Middle frontal gyrus (tissue), 1 donor: ENCODE results near the gene ROR1.

ENCODE experiments used
- DNase-seq: peaks from one replicate; pipeline ENCODE4 v3.0.0-alpha.2; 2015; ENCODE audit warnings: low spot score; ENCODE audit errors: extremely low spot score

The ROR1 gene

DNA sequence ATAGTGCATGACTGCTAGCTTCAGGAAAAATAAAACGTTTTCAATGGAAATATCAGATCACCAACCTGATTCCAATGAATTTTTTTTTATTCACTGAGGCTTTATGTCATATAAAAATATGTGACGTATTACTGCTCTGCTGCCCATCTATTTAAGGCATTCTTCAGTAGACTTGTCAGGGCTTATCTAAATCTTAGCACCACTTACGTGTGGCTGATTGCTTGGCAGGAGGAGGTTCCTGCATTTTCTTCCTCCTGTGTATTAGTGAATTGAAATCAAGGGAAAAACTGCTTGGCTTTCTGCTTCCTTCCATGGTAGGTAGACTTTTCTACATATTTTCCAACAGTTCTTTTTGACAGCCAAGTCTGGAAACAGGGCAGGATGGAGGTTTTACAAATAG, 80.3 kb downstream of the ROR1 start:
- DNase-seq = no peak

DNA sequence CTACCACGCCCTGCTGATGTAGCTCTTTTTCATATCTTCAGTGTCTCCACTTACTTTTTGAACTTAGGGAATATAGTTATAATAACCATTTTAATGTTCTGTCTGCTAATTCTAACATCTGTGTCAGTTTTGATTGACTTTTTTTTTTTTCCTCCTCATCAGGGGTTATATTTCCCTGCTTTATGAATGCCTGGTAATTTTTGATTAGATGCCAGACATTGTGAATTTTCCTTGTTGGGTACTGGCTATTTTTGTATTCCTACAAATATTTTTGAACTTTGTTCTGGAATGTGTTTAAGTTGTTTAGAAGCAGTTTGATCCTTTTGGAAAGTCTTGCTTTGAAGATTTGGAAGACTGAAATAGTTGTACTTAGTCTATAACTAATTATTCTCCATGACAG, 82.1 kb downstream of the ROR1 start:
- no peak for DNase-seq

DNA sequence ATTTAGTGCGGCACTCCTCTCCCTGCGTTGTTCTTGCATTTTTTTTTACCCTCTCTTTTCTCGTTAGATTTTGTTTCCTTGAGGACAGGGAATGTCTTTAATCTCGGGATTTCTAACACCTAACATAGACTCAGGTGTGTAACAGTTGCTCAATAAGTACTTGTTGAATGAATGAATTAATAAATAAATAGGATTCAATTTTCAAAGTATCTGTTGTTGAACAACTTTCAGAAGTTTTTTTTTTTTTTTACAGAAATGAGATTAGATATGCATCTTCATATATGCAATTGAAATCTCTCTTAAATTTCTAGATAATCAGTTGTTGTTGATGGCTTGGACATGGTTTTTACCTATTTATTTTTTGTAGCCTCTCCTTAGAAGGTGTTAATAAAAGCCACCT, 83.1 kb downstream of the ROR1 start:
- no peak for DNase-seq

- DNase-seq = no peak
Measured at GRCh38 chr1:63857478-63857877, 83.7 kb downstream of the ROR1 start.

DNA sequence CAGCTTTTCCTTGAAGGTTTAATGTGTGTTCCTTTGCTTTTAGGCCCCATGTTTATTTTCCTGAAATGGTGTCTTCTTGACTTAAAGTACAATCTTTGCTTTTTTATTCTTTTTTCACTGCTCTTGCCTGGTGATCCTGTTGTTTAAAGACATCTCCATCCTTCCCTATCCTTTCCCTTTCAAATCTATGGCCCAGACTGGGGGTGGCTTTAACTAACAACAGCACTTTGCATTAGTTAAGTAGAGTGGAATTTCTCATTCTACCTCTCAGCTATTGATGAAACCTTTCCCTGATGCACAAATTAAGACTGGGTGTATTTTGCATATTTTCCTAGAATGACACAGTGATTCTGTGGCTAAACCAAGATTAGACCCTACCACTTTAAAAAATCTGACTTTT, 84.3 kb downstream of the ROR1 start:
- no peak for DNase-seq

DNA sequence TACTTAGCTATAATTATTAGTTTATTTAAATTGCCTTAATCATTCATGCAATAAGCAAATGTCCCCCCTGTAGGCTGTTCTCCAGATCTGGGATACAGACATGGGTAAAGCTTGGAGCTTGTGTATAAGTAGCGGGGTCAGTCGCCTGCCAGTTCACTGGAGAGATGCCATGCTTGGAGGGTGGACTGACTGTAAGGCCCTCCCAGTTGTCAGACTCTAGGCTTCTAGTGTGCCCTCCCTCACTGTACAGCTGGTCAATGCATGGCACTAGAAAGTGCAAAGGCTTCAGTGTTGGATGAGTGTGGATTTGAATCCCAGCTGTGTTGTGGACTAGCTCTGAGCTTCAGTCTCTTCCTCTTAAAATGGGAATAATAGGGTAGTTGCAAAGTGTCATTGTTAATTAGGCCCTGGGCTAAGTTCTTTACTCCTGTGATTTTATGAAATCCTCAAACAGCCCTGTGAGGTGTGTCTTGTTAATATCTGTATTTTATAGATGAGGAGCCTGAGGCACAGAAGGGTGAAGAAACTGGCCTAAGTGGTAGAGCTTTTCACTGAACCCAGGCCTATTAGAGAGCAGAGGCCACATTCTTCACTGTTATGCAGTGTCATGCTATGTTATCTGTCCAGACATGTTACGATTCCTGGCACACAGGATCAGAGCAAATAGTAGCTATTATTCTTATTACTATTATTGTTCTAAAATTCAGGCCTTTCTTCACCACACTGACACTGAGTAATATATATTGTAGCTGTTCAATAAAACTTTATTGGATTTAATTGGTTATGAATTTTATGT, 85.9 kb downstream of the ROR1 start:
- no peak for DNase-seq

- no peak for DNase-seq
Measured at GRCh38 chr1:63861052-63861691, 87.4 kb downstream of the ROR1 start.

- no peak for DNase-seq
Measured at GRCh38 chr1:63863145-63863544, 89.3 kb downstream of the ROR1 start.

- DNase-seq = no peak
Measured at GRCh38 chr1:63864224-63864641, 90.4 kb downstream of the ROR1 start.

- no peak for DNase-seq
Measured at GRCh38 chr1:63865561-63865960, 91.7 kb downstream of the ROR1 start.

GRCh38 chr1:63866084-63866483, 92.3 kb downstream of the ROR1 start:
- DNase-seq = no peak

GRCh38 chr1:63867429-63868176, 93.8 kb downstream of the ROR1 start:
- no peak for DNase-seq

DNA sequence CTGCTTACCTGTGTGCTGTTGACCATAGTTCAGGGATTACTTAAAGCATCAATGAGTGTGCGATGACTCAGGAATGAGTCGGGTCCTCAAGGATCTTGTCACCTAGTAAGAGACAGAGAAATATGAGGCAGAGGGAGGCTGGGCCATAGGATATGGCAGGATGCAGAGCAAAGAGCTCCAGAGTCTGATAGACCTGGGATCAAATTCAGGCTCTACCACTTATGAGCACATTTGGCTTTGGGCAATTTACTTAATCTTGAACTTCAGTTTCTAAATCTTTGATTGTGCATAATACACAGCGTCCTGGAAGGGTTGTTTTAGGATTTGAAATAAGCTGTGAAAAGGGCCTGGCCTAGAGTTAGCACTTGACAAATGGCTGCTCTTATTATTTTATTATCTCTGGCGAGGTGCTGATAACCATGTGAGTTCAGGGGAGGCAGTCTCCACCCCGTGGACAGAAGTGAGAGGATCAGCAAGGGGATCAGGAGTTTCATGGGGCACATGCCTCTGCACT, 94.5 kb downstream of the ROR1 start:
- DNase-seq = no peak

DNA sequence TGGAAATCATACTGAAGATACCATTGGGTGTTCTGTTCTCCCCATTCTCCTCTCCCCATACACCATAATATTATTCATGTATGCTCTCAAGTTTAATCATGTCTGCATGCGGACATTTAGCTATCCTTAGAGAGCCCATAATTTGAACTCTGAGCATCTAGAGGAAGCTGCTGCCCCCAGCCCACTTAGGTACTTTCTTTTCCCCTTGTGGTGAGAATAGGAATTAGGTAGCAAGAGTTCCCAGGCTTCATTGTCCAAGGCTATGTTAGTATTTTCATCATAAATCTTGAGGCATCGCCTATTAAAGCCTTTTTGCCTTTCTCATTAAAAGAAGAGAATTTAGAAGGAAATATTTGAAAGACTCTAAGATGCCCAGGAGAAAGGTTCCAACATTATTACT, 96.3 kb downstream of the ROR1 start:
- DNase-seq = no peak

GRCh38 chr1:63871463-63871862, 97.6 kb downstream of the ROR1 start:
- DNase-seq = no peak

GRCh38 chr1:63873751-63874150, 99.9 kb downstream of the ROR1 start:
- no peak for DNase-seq

DNA sequence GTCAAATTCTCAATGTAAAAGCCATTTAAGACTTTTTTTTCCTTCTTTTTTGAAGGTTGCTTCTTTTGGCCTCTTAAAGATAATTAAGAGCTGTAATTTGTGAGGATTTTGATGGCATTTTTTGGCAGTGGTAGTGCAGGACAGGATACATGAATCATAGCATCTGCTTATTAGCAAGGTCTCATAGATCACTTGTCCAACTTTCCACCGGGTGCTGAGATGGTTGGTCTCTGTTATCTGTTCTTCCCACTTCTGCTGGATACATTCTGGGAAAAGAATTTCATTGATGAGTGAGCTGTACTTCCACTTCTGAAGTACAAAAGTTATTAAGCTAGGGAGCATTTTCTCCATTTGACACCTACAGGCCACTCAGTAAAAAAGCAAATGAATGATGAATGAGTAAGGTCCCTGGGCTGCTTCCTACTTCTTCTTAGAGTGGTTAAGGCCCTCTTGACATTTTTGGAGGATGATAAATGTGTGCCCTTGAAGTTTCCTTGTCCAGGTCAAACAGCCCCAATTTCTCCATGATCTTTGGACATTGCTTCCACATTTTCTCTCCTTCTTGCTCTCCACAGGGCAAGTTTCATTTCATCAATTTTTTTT, 100.6 kb downstream of the ROR1 start:
- no peak for DNase-seq

DNA sequence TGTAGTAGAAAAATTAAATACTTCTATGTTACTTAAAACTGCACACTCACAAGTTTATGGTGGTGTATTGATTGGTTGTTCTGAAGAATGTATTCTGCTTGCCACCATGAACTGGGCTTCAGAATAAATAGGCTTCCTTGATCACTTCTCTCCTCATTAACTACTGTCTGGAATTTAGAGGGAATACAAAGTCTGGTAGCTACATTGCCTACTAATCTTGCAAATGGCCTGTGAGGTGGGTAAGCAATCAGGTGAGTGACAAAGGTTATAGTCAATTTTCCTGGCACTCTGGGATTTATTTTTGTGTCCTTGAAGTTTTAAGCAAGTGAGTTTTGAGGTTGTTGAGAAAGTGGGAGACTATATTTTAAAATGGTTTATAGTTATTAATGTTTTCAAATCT, 101.8 kb downstream of the ROR1 start:
- no peak for DNase-seq

DNA sequence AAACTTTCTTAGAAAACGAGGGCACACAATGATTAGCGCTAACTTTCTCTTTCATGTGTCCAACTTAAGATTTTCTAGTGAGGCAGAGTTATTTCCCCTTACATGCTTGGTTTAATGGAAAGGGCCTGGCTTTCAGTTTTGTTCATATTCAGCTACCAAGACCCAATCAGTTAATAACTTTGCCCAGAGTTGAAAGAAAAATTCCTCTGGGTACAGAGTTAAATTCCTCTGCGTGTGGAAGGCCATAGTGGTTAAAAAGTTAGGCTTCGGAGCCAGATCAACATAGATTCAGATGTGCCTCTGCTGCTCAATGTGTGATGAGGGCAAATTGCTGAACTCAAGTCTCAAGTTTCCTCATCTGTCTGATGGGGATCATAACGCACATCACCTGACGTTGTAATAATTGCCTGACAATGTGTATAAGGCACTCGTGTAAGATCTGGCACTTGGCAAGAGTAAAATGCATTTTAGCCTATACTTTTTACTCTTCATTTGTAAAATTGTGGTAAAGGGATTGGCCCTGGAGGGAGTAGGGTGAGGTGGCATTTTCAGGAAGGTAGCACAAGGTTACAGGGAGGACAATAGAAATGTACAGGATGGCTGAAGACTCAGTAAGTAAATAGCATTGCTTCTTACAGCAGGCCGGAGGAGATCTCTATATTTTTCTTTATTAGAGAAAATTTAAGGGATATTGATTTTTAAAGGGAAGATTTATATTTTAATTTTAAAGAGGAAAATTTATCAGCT, 103.4 kb downstream of the ROR1 start:
- no peak for DNase-seq

GRCh38 chr1:63877816-63878215, 104.0 kb downstream of the ROR1 start:
- DNase-seq = no peak

DNA sequence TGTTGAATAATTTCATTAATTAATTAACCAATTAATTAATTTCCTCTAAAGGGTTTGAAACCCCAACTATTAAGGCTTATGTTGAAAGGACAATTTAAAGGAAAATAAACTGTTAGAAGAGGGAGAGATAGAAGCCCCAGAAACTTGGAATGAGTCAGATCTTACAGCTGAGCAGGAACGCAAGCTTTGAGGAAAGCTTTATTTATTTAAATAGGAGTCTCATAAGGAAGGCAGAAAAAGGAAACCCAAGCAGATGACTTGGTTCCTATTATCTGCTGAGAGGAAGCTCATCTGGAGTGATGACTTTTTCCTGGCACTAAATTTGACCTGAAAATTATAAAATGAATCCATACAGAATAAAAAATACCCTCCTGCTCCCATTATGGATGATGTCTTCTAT, 105.1 kb downstream of the ROR1 start:
- DNase-seq = no peak
